NCI-H748 (cell line): Measurements from ENCODE around the gene LIPC.
A peak's percentile ranks its signal among the peaks of the same experiment; 100 is the strongest.

ENCODE experiments used
- DNase-seq: peaks from one replicate; lab custom pipeline; 2025; ENCODE audit not compliant: unreplicated experiment; lab: John Stamatoyannopoulos, UW

LIPC gene

DNA sequence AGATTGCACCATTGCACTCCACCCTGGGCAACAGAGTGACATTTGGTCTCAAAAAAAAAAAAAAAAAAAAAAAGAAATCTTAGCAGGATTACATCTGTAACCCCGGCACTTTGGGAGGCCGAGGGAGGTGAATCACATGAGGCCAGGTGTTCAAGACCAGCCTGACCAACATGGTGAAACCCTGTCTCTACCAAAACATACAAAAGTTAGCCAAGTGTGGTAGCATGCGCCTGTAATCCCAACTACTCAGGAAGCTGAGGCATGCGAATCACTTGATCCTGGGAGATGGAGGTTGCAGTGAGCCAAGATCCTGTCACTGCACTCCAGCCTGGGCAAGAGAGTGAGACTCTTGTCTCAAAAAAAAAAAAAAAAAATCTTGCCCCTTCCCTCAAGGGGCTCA is 40.4 kb downstream of the LIPC start:
- DNase-seq = no peak

GRCh38 chr15:58472821-58473581 is 41.2 kb downstream of the LIPC start:
- peak; percentile 57 for DNase-seq

GRCh38 chr15:58473724-58474123 is 41.9 kb downstream of the LIPC start:
- DNase-seq = no peak

DNA sequence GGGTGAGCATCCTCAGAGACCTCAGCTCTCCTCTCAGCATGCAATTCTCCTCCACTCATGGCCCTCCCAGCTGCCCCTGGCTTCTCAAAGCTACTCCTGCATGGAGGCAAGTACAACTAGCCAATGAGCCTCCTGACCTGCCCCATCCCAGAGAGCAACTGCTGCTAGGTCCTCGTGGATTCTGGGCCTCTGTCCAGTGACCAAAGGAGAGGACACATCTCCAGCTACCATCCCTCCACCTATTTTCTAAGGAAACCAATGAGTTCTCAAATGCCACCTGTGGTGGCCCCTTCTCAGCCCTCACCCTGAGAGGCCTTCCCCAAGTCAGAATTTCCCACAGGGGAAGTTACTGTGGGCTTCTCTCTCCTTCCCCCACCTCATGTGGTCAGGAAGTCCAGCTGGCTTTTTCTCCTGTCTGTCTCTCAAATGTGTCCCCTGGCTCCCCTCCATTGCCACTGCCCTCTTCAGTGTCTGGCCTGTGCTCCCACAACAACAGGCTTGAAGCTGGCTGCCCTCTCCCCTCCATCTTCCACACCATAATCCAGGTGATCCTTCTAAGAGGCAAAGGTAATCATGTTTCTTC is 43.0 kb downstream of the LIPC start:
- no peak for DNase-seq

- DNase-seq = peak; percentile 48
Observed at GRCh38 chr15:58475573-58476524, 44.1 kb downstream of the LIPC start.

GRCh38 chr15:58476525-58477162 is 44.9 kb downstream of the LIPC start:
- DNase-seq = no peak

DNA sequence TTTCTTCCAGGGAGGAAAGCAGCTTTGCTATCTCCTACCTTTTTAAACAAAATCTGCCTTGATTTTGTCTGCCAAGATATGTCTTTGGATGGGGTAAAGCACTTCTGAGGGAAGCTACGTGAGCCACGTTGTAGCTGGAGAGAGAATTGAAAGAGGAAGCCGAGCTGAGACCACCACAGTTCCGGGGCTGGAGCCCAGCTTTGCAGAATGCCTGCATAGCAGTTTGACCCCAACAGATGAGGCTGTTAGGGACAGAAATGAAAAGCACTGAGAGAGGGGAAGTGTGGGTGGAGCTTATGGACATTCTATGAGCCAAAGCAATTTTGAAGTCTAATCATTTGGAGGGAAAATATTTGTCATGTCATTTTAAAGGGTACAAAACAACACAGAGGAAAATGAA is 45.4 kb downstream of the LIPC start:
- DNase-seq = peak; percentile 38

DNA sequence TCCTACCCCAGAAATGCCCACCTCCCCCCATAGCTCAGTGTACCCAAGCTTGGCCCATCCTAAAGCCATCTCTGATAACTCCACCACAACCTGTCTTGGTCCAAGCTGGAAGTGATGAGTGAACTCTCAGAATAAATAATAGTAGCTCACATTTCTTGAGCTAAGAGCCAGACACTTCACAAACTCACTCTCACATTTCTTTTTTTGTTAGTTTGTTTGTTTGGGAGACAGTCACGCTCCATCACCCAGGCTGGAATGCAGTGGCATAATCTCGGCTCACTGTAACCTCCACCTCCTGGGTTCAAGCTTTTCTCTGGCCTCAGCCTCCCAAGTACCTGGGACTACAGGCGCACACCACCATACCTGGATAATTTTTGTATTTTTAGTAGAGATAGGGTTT is 46.2 kb downstream of the LIPC start:
- DNase-seq = no peak

GRCh38 chr15:58478579-58478978 is 46.8 kb downstream of the LIPC start:
- no peak for DNase-seq

GRCh38 chr15:58479941-58480340 is 48.1 kb downstream of the LIPC start:
- no peak for DNase-seq

DNA sequence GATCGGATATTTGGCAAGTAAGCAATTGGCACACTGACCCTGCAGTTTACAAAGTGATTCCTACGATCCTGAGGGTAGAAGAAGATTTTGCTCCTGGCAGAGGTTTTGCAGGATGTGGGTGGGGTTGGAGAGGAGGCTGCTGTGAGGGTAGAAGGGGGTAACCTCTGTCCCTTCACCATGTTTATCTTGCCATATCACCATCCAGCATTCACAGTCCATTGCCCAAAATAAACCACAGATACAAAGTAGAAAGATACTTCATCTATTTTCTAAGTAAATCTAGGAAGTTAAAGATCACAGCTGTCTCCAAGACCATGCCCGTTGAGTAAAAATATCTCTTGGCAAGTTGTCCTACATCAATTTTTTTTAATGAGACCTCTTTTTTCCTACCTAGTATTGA is 51.6 kb downstream of the LIPC start:
- no peak for DNase-seq

DNA sequence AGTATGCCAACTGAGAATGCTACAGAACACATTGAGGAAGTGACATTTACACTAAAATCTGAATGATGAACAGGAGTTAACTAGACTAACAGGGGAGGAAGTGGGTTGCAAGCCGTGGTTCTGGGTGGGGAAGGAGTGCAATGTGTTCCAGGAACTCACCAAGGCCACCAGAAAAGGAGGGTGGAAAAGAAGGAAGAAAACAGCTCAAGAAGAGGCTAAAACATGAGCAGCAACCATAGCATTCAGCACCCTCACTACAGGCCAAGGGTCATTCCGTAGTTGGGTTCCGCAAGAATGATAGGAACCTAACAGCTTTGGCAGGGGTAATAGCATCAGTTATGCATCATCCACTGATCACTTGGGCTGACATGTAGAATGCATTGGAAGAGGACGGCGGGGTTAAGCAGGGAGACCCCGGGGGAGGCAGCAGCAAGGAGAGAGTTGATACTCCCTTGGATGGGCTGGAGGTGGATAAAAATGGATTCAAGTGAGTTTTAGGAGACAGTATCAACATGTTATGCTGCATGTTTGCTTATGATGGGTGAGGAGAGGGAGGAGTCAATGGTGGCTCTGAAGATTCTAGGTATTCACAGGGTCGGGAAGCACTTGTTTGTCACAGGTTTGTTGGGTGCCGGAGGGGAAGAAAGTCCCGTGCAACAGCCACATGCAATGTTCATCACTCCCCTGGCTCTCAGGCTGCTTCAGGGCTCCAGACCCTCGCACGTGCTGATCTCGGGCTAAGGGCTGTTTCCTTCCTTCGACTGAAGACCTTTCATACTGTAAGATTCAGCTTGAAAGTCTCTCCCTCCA is 53.2 kb downstream of the LIPC start:
- no peak for DNase-seq

DNA sequence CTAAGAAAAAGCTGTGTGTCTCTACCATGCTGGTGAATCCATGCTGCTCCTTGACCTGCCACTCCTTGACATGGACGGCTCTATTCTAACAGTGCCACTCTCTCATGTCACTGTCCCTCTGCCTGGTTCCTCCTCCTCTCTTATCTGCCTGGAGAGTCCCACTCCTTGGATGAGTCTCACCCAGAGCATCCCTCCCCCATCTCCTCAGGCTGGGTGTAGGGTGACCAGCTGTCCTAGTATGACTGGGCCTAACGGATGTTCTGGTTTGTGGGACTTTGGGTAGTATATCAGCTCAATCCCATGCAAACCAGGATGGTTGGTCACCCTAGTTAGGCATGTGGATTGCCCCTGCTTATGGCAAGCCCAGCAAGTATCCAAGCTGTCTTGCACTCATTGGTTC is 54.3 kb downstream of the LIPC start:
- DNase-seq = no peak

- DNase-seq = no peak
Observed at GRCh38 chr15:58486564-58486963, 54.8 kb downstream of the LIPC start.

GRCh38 chr15:58487041-58487723 is 55.4 kb downstream of the LIPC start:
- no peak for DNase-seq

DNA sequence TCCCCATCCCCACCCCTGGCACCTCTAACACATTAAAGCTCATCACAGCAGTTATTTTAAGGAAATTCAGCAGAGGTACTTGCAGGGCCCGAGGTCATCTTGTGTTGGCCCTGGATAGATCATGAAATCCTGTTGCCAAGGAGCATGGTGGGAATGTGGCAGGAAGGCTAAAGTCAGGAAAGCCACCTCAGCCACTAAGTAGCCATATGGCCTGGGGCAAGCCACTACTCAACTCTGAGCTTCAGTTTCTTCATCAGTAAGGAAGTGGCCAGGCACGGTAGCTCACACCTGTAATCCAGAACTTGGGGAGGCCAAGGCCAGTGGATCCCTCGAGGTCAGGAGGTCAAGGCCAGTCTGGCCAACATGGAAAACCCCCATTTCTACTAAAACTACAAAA is 55.9 kb downstream of the LIPC start:
- no peak for DNase-seq

- no peak for DNase-seq
Observed at GRCh38 chr15:58489289-58490085, 57.7 kb downstream of the LIPC start.

GRCh38 chr15:58490086-58490887 is 58.5 kb downstream of the LIPC start:
- DNase-seq = no peak
